ENCODE data around the gene ZFHX3.

- TF ChIP-seq POLR2A (IDR thresholded peaks at IDR 0.05) (no peak), CTCF (IDR thresholded peaks at IDR 0.05) (no peak), EP300 (IDR thresholded peaks at IDR 0.05) (no peak)
Observed at GRCh38 chr16:73025151-73025855, 22.6 kb downstream of the ZFHX3 start.

All from tibial nerve (tissue), 4 donors.